ENCODE measurements around the gene DNAH11.
"Not testable (repeated sequence)": the region's sequence is repeated elsewhere in the genome, so short reads cannot be mapped to it uniquely, and the experiment has no call there.

Gene DNAH11

GRCh38 chr7:21542891-21543527, at the start of gene DNAH11:
Gene DNAH11, plus strand, starts transcription at chr7:21543039. Its CDS starts 207 bp downstream, at chr7:21543246.
- DNase-seq = peak; percentile 93

- DNase-seq = no peak
Measured at GRCh38 chr7:21495731-21496130, 47.1 kb upstream of the DNAH11 start.

- no peak for DNase-seq
Measured at GRCh38 chr7:21497072-21497471, 45.8 kb upstream of the DNAH11 start.

- no peak for DNase-seq
Measured at GRCh38 chr7:21500117-21500832, 42.6 kb upstream of the DNAH11 start.

- peak; percentile 94 for DNase-seq
Measured at GRCh38 chr7:21504021-21504420, 38.8 kb upstream of the DNAH11 start.

- DNase-seq = peak; percentile 80
Measured at GRCh38 chr7:21507627-21508343, 35.1 kb upstream of the DNAH11 start.

GRCh38 chr7:21508538-21508937, 34.3 kb upstream of the DNAH11 start:
- DNase-seq = no peak

- no peak for DNase-seq
Measured at GRCh38 chr7:21514062-21514461, 28.8 kb upstream of the DNAH11 start.

GRCh38 chr7:21524680-21525079, 18.2 kb upstream of the DNAH11 start:
- no peak for DNase-seq

- peak; percentile 60 for DNase-seq
Measured at GRCh38 chr7:21526007-21526406, 16.8 kb upstream of the DNAH11 start.

GRCh38 chr7:21526448-21526847, 16.4 kb upstream of the DNAH11 start:
- no peak for DNase-seq

GRCh38 chr7:21532485-21532884, 10.4 kb upstream of the DNAH11 start:
- not testable (repeated sequence) for DNase-seq

- not testable (repeated sequence) for DNase-seq
Measured at GRCh38 chr7:21533646-21534045, 9.2 kb upstream of the DNAH11 start.

GRCh38 chr7:21536445-21537118, 6.3 kb upstream of the DNAH11 start:
- DNase-seq = not testable (repeated sequence)

GRCh38 chr7:21538936-21539495, 3.8 kb upstream of the DNAH11 start:
- no peak for DNase-seq

- peak; percentile 72 for DNase-seq
Measured at GRCh38 chr7:21543528-21544302, 876 bp downstream of the DNAH11 start.

GRCh38 chr7:21544303-21544656, 1.4 kb downstream of the DNAH11 start:
- no peak for DNase-seq

GRCh38 chr7:21544715-21545114, 1.9 kb downstream of the DNAH11 start:
- no peak for DNase-seq

GRCh38 chr7:21547501-21547900, 4.7 kb downstream of the DNAH11 start:
- no peak for DNase-seq

- DNase-seq = no peak
Measured at GRCh38 chr7:21548491-21548890, 5.7 kb downstream of the DNAH11 start.

- peak; percentile 36 for DNase-seq
Measured at GRCh38 chr7:21550076-21550475, 7.2 kb downstream of the DNAH11 start.

GRCh38 chr7:21550821-21551531, 8.1 kb downstream of the DNAH11 start:
- DNase-seq = peak; percentile 98

Measured in DMS53 (cell line).